IPS-NIHi11 (cell line): ENCODE measurements around the gene KLHL17.
A peak's percentile ranks its signal among the peaks of the same experiment; 100 is the strongest.
"Not testable (repeated sequence)": the region's sequence is repeated elsewhere in the genome, so short reads cannot be mapped to it uniquely, and the experiment has no call there.

Source experiments
- DNase-seq: peaks from one replicate; pipeline ENCODE4 v3.0.0; 2012; ENCODE audit warnings: mixed read lengths, low spot score

Gene KLHL17

DNA sequence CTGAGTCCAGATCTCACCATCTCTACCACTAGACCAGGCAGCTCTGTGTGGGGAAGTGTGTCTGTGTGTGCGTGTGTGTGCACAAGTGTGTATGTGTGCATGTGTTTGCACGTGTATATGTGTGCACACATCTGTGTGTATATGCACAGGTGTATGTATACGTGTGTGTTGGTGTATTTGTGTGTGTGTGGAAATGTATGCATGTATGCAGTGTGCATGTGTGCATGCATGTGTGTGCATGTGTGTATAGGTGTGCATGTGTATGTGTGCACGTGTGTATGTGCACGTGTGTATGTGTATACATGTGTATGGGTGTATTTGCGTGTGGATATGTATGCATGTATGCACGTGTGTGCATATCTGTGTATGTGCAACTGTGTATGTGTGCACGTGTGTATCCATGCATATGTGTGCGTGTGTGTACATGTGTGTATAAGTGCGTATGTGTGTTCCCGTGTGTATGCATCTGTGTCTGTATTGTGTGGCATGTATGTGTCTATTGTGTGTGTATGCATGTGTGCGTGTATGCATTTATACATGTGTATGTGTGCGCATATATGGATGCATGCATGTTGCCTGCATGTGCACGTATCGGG is 9.0 kb downstream of the KLHL17 start:
- DNase-seq: no peak

GRCh38 chr1:970242-970972 is 10.0 kb downstream of the KLHL17 start:
- no peak for DNase-seq

GRCh38 chr1:970973-971730 is 10.8 kb downstream of the KLHL17 start:
- DNase-seq: no peak

DNA sequence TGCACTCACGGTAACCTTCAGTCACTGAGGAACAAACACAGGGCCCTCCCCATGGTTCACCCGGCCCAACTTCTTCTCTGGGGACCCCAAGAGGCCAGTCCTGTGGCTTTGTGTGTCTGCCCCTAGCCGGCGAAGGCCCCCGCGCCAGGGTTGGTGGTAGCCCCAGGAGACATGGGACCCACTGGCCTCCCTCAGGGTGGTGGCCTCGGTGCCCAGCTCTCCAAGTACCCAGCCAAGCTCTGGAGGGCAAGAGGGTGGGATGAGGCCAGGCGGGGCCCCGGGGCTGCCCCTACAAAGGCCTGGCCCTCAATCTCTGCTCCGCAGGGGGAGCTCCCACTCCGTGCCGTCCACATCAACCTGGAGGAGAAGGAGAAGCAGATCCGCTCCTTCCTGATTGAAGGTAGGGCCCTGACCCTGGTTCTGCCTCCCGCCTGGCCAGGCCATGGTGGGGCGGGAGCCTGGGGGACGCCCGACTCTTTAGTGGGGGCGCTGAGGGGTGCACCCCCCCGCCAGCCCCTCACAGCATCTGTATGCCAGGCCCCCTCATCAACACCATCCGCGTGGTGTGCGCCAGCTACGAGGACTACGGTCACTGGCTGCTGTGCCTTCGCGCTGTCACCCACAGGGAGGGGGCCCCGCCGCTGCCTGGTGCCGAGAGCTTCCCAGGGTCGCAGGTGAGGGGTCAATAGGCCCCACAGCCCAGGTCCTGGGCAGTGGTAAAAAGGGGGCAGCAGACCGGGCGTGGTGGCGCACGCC is 11.5 kb downstream of the KLHL17 start:
- DNase-seq: no peak

GRCh38 chr1:972726-973458 is 12.5 kb downstream of the KLHL17 start:
- DNase-seq: no peak

GRCh38 chr1:973459-974292 is 13.3 kb downstream of the KLHL17 start:
- DNase-seq: no peak

DNA sequence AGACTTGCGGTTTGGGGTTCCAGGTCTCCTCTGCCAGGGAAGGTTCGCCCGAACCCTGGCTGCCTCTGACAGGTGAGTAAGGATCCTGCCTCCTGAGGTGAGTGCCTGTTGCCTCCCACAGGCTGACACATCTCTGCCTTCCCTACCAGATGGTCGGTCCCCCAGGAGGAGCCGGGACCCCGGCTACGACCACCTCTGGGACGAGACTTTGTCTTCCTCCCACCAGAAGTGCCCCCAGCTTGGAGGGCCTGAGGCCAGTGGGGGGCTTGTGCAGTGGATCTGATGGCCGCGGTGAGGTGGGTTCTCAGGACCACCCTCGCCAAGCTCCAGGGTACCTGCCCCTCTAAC is 13.9 kb downstream of the KLHL17 start:
- no peak for DNase-seq

DNA sequence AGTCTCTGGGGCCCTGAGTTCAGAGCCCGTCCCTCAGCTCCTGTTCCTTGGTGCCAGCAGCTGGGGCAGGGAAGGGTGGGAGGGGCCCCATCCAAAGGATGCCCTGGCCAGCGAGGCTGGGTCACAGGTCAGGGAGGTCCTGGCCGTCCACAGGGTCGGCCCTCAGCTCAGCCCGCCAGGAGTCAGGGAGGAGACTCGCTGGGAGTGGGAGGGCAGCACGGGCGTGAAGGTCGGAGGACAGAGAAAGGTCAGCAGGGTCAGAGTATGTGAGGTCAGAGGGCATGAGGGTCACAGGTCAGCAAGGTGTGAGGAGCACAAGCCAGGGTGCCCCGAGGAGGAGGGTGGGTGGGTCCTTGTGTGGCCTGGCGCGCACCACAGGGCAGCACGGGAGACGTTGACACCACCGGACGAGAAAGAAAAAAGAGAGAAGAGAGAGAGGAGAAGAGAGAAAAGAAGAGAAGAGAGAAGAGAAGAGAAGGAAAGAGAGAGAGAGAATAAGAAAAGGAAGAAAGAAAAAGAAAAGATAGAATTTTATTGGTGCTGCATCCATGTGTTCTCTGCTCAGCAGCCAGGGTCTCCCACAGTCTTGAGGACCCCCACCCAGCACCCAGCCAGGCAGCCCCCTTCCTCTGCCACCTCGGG is 14.4 kb downstream of the KLHL17 start:
- no peak for DNase-seq

- no peak for DNase-seq
Measured at GRCh38 chr1:975365-975764, 15.0 kb downstream of the KLHL17 start.

DNA sequence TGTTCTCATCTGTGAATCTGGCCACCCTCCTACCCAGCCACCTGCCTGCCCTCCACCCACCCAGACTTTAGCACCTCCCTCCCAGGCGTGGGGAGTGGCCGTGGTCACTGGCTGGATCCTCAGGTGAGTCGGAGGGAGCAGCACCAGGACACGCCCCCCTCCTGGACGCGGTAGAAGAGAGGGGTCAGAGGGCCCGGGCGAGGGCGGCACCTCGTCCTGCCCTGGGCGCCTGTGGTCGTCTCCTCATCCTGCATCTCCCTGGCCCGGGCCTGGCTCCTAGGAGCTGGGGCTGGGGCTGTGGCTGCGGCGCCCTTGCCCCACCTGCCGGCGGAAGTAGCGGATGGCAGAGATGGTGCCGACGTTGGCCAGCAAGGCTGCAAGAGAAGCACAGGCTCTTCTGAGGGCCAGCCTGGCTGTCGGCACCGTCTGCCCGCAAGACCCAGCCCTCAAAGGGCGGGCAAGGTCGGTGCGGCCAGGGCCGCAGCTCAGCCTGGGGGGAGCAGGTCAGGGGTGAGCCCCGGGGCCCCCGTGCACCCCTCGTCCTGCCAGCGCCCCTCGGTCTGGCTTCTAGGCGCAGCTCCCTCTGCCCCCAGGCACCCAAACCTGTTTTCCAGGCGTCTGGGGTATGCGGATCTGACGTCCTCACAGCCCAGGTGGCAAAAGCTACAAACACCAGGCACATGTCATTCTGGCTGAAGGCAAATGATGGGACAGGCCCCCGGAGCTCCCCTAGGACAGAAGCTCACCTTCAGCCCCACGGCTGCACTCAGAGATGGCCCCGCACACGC is 15.7 kb downstream of the KLHL17 start:
- DNase-seq: peak; percentile 95

DNA sequence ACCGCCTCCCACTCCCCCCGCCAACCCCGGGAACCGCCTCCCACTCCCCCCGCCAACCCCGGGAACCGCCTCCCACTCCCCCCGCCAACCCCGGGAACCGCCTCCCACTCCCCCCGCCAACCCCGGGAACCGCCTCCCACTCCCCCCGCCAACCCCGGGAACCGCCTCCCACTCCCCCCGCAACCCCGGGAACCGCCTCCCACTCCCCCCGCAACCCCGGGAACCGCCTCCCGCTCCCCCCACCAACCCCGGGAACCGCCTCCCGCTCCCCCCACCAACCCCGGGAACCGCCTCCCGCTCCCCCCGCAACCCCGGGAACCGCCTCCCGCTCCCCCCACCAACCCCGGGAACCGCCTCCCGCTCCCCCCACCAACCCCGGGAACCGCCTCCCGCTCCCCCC is 16.4 kb downstream of the KLHL17 start:
- not testable (repeated sequence) for DNase-seq

DNA sequence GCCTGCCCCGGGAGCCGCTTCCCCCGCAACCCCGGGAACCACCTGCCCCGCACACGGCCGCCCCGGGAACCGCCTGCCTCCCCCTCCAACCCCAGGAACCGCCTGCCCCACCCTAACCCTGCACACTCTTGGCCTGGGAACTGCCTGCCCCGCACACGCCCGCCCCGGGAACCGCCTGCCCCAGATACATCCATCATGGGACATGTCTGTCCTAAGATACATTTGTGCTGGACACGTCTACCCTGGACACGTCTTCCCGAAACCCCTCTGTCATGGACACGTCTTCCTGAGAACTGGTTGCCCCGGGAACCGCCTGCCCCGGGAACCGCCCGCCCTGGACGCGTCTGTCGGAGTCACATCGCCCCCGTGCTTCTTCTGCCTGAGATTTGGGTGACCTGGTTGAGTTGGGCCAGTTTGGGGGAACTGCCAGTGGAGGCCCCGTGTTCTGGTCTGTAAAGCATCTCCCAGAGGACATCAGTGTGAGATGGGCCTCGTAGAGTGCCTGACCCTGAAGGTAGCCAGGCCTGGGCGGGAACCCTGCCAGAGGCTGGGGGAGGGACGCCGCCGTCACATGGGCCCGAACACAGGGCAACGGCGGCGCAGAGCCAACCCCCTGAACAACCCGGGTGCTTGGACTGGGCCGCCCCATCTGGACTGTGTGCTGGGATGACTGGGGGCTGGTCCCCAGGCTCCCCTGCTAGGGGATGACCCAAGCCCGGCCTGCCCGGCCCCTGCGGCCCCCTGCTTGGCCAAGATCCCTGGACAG is 17.9 kb downstream of the KLHL17 start:
- no peak for DNase-seq

DNA sequence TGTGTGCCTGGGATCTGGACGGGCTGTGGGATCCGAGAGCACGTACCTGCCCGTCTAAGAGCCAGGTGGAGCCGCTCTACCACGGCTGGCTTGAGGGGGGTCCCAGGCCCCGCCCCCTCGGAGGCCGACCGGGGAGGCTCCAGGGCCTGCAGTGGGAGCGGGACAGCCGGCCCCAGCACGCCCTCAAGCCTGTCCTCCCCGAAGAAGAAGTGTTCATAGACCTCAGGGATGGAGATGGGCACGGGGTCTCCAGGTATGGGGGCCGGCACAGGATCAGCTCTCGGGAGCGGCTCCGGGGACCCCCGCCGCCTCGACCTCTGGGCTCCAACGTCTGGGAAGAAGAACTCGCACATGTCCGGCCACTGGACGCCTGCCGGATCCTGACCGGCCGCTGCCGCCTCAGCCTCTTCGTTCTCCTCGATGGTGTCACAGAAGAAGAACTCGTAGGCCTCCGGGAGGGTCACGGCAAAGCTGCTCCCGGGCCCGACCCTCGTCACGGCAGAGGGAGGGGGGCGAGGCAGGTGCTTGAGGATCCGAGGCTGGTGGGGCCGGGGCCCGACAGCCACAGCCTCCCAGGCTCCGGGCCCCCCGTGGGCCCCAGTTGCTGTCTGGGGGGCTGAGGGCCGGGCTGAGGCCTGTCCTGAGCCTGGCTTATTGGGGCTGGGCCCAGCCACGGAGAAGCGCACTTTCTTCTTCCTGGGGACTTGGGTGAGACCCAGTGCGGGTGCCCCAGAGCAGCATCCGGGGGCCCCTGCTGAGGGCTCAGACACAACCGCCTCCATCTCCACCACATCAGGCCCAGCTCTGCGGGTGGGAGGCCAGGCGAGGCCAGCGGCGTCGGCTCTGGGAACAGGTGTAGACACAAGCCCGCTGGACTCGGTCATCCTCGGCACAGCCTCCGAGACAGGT is 18.7 kb downstream of the KLHL17 start:
- no peak for DNase-seq

GRCh38 chr1:979744-980072 is 19.3 kb downstream of the KLHL17 start:
- DNase-seq: no peak

DNA sequence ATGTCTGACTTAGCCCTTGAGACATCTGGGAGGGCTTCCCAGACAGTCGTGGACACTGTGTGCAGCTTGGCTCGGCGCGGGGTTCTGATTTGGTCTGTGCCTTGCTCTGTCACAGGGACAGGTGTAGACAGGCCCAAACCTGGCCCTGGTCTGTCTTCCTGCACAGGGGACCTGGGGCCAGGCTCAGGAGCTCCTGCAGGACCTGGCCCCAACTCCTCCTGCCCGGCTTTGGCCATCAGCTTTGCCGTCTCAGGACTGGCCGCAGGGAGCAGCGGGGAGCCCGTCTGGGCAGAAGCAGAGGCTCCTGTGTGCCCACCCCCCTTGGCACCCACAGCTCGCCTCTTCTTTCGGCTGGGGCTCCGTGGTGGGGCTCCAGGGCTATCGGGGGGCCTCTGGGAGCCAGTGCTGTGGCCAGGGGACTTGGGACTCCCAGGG is 19.8 kb downstream of the KLHL17 start:
- DNase-seq: no peak

DNA sequence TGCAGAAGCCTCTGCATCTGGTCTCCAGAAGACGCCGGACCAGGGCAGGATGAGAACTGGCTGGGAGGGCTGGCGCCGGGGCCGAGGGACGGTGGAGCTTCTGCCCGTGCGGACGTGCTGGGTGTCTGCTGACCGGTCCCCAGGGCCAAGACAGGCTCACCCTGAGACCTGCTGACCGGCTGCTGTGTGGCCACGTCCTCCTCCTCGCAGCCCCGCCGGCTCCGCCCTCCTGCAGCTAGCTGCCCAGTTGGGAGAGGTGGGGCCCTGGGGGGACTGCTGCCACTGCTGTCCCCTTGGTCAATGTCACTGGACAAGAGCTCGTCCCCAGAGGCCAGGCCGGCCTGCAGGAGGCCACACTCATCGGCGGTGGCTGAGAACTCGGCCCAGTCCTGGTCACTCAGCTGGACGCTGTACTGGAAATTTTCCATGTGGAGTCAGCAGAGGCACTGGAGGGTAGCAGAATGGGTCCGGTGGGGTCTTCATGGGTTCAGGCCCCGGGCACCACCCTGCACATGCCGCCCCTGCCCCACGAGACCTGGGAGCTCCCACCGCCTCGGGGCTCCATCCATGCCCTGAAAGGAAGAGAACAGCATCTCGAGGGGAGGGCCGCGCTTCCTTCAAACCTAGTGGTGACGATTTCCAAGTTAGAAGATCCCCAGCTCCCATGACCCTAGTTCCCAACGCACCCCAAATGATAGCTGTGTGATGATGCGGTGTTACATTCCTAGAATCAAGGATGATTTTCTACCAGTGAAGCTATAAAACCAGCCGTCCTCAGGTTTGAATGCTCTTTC is 20.4 kb downstream of the KLHL17 start:
- no peak for DNase-seq

GRCh38 chr1:981491-981954 is 21.1 kb downstream of the KLHL17 start:
- DNase-seq: no peak
